Activated naive CD8-positive, alpha-beta T cell treated with anti-CD3 and anti-CD28 coated beads, Interleukin-2, amount 50 U/mL, for 24 hours (primary cell): ENCODE results near the gene SLC4A2.

ENCODE experiments used
- ATAC-seq: fragments of 150-1000 bp; cut with Tn5 transposase; one replicate; pipeline ENCODE4 v1.10.0; 2021
- DNase-seq: peaks from one replicate; pipeline ENCODE4 v3.0.0; 2021
- H3K27ac Mint-ChIP-seq: one replicate; pipeline ENCODE4 v1.8.0; 2021; ENCODE audit warnings: mild to moderate bottlenecking, mixed read lengths
- H3K27me3 Mint-ChIP-seq: one replicate; pipeline ENCODE4 v1.8.0; 2021; ENCODE audit warnings: mixed read lengths
- H3K36me3 Mint-ChIP-seq: one replicate; pipeline ENCODE4 v1.8.0; 2021; ENCODE audit warnings: low read depth, mixed read lengths
- H3K4me1 Mint-ChIP-seq: one replicate; pipeline ENCODE4 v1.8.0; 2021; ENCODE audit warnings: mixed read lengths
- H3K4me3 Mint-ChIP-seq: one replicate; pipeline ENCODE4 v1.8.0; 2021; ENCODE audit warnings: mild to moderate bottlenecking, moderate library complexity, mixed read lengths
- H3K9me3 Mint-ChIP-seq: one replicate; pipeline ENCODE4 v1.8.0; 2021; ENCODE audit warnings: mixed read lengths

The SLC4A2 gene

GRCh38 chr7:151109094-151110048, 50.0 kb downstream of the SLC4A2 start:
- Mint-ChIP-seq H3K27me3 (peaks cover 5% of the 10 kb centered on the region), H3K27ac (no peak overlapping the region)
- ATAC-seq, result no peak

DNA sequence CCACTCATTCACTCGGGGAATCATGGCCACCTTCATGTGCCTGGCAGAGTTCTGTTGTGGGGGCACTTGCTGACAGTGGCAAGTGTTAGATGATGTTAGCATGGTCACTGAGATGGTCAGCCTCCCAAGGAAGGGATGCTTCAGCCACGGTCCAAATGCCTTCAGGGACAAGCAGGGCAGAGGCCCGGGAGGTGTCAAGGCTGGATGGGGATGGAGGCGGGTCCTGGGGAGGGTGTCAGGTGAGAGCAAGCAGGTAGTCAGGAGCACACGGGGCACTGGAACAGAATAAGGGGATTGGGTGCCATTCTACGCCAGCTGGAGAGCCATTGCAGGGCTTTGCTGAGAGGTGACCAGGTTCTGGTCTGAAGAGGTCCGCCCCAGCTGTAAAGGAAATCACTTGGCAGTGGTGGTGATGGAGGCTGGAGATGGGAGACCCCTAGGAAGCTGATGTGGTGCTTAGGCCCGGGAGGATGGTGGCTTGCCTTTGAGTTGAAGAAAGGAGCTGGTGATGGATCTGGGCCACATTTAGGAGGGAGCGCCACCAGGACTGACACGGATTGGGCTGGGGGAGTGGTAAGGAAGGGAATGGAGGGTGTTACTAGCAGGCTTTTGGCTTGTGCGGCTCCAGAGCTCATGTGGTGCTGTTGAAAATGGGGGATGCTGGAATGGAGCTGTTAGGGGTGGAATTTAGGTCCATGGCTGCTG, 51.0 kb downstream of the SLC4A2 start:
- H3K27ac Mint-ChIP-seq, result no peak overlapping the region
- H3K36me3 Mint-ChIP-seq, result no peaks in the 10 kb centered on the region
- H3K27me3 Mint-ChIP-seq, result peaks cover 5% of the 10 kb centered on the region
- no peak overlapping the region for H3K4me3 Mint-ChIP-seq
- DNase-seq (no peak), ATAC-seq (no peak)
- peaks cover 4% of the 10 kb centered on the region for H3K4me1 Mint-ChIP-seq
- no peaks in the 10 kb centered on the region for H3K9me3 Mint-ChIP-seq

More at GRCh38 chr7:151109094-151110048, 50.0 kb downstream of the SLC4A2 start:
- H3K4me3 Mint-ChIP-seq, result no peak overlapping the region
- peaks cover 4% of the 10 kb centered on the region for H3K4me1 Mint-ChIP-seq
- DNase-seq, result no peak
- no peaks in the 10 kb centered on the region for H3K9me3 Mint-ChIP-seq
- no peaks in the 10 kb centered on the region for H3K36me3 Mint-ChIP-seq

DNA sequence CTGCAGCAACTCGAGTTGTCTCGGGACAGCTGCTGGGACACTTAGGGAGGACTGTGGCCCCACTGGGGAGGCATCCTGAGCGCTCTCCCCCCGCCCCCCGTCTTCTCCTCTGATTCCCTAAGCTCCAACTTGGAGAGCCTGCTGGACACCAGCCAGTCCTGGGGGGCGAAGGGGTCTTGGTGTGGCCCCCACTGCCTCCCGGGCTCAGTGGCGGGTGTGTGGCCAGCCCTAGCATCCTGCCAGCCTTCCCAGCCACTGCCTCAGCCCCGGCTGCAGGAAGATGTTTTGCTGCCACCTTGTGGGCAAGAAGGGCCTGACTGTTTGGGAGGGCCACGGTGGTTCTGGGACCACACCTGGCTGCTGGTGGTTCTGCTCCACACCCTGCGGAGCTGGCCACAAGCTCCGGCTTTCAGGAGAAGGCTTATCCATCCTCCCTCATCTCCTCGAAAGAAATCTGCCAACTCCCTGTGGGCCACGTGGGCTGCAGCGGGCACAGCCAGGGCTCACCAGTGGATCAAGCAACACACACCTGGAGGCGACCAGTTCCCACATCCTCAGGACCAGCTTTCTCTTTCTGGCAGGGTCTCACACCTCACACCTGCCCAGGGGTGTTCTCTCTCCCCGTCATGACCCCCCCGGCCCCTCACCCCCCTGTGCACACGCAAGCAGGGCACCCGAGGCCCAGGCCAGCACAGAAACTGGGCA, 51.7 kb downstream of the SLC4A2 start:
- ATAC-seq (peak; percentile 80), DNase-seq (peak; percentile 80)
- Mint-ChIP-seq H3K4me1 (peaks cover 4% of the 10 kb centered on the region), H3K27ac (no peak overlapping the region), H3K36me3 (no peaks in the 10 kb centered on the region), H3K9me3 (no peaks in the 10 kb centered on the region), H3K27me3 (peaks cover 9% of the 10 kb centered on the region), H3K4me3 (no peak overlapping the region)

DNA sequence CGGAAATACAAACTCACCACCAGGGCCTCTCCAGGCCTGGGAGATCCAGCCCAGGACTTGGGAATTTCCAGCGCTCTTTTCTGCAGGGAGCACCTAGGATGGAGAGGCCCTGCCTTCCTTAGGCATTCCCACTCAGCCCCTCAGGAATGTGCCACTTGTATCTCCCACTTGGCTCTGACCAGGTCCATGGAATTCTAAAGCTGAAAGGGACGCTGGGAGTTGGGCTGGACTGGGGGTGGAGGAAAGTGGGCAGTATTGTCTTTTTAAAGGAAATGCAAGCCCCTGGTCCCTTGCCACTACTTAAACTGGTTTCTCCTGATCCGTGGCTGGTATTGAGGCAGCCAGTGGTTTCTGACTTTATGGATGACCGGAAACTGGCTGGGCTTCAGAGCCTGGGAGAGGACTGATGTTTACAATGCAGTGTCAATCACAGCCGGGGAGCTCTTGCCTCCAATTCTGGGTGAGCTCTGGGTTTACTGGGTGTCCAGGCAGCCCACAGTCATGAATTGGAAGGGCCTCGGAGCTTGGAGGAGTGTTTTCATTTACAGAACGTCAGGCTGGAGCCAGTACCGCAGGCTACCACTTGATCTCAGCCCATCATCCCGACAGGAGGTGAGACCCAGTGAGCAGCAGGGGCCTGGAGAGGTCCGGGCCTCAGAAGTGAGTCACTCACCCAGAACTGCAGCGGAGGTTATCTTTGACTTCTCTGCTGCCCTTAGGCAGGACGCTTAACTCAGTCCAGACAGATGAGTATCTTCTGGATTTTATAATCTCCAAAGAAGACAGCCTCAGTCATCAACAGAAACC, 54.2 kb downstream of the SLC4A2 start:
- H3K27me3 Mint-ChIP-seq, result peaks cover 9% of the 10 kb centered on the region
- DNase-seq (no peak), ATAC-seq (no peak)
- H3K4me1 Mint-ChIP-seq, result peaks cover 4% of the 10 kb centered on the region
- H3K4me3 Mint-ChIP-seq, result peak overlapping the region; percentile 32
- H3K9me3 Mint-ChIP-seq, result no peaks in the 10 kb centered on the region
- no peak overlapping the region for H3K27ac Mint-ChIP-seq
- no peaks in the 10 kb centered on the region for H3K36me3 Mint-ChIP-seq

DNA sequence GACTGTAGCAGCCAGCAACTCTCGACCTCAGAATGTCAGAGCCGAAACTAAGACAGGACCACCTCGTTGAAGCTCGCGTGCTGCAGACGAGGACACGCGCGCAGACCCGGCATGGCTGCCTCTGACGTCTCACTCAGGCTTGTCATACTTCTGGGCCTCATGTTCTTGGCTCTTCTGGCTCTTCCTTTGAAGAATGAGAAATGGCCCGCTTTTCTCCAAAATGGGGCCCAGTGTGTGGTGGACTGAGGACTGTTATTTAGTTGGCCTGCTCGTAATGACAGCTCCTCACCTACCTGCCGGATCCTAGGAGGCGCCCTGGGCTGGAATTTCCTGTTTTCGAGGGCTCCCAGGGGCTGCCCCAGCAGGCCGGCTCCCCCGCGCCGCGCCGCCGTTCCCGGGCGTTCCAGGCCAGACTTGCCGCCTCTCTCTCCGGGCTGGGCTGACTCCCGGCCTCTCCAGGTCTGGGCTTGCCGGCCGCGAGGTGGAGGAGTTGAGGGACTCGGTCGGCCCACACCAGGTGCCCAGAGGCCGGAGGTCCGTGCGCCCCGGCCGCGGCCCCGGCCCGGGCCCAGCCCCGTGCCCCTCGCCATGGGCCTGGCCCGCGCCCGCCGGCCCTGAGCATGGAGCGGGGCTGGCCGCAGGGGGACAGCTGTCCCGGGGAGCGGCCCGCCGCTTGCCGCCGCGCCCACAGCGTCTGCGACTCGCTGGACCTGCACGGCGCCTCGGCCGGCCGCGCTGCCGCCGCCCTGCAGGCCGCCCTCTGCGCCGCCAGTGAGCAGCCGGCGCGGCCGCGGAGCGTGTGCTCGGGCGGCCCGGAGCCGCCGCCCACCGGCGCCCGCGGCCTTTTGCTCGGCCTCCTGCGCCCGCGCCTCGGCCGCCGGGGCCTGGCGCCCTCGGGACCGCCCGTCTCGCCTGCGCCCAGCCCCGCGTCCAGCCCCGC, 55.0 kb downstream of the SLC4A2 start:
- no peak for DNase-seq
- Mint-ChIP-seq H3K36me3 (peaks cover 2% of the 10 kb centered on the region), H3K4me1 (peaks cover 4% of the 10 kb centered on the region), H3K27me3 (peaks cover 9% of the 10 kb centered on the region), H3K9me3 (no peaks in the 10 kb centered on the region), H3K4me3 (peak overlapping the region; percentile 32), H3K27ac (no peak overlapping the region)
- no peak for ATAC-seq

DNA sequence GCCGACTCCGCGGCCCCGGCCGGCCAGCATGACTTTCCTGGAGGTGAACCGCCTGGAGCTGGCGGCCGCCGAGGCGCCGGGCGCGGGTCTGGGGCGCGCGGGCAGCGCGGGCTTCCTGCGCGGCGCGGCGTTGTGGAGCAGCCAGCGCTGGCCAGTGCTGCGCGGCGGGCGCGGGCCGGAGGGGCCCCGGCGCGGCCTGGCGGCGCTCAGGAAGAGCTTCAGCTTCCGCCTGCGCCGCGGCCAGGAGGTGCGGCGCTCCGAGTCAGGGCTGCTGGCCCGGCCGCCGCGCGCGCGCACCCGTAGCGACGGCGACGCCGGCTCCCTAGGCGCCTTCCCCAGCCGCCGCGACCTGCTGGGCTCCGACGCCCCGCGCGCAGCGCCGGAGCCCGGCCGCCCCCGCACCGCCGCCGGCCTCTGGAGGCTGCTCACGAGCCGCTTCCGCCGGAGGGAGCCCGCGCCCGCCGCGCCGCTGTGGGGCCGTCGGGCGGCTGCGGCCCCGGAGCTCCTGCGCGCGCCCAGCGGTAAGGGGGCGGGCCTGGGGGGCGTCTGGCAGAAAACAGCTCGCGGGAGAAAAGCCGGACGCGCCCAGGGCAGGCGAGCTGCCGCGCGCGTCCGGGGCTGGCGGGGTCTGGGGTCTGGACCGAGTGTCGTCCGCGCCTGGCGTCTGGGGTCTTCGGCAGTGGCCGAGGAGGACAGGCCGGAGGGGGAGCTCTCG, 55.9 kb downstream of the SLC4A2 start:
- DNase-seq (peak; percentile 43), ATAC-seq (peak; percentile 29)
- no peak overlapping the region for H3K4me3 Mint-ChIP-seq
- H3K9me3 Mint-ChIP-seq, result no peaks in the 10 kb centered on the region
- H3K27me3 Mint-ChIP-seq, result peaks cover 9% of the 10 kb centered on the region
- no peak overlapping the region for H3K27ac Mint-ChIP-seq
- peaks cover 2% of the 10 kb centered on the region for H3K36me3 Mint-ChIP-seq
- H3K4me1 Mint-ChIP-seq, result peaks cover 4% of the 10 kb centered on the region

DNA sequence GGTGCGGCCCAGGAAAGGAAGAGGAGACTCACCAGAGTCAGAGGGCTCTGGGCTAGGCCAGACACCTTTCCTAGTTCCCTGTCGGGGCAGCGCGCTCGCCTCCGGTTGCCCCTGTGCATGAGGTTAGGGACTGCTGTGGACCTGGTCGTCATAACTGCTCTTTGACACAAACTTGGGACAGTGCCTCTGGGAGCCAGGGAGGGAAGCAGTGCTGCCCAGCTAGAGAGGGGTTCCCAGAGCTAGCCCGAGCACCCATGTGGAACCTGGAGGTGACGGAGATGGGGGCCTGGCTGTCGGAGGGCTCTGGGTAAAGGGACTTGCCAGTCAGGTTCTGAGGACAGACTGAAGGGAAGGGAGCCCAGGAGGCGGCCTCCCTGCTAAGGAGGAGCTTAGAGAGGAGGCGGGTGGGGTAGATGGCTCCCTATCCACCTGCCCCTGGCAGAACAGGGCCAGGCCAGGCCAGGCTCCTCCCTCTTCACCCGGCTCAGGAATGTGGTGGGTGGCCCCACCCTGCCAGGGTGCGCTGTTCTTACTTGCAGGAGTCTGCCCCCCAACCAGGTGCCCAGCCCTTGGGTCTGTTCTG, 56.5 kb downstream of the SLC4A2 start:
- Mint-ChIP-seq H3K27ac (no peak overlapping the region), H3K4me3 (peak overlapping the region; percentile 11), H3K4me1 (peaks cover 4% of the 10 kb centered on the region), H3K36me3 (peaks cover 2% of the 10 kb centered on the region), H3K9me3 (no peaks in the 10 kb centered on the region), H3K27me3 (peaks cover 9% of the 10 kb centered on the region)
- ATAC-seq (no peak), DNase-seq (no peak)

DNA sequence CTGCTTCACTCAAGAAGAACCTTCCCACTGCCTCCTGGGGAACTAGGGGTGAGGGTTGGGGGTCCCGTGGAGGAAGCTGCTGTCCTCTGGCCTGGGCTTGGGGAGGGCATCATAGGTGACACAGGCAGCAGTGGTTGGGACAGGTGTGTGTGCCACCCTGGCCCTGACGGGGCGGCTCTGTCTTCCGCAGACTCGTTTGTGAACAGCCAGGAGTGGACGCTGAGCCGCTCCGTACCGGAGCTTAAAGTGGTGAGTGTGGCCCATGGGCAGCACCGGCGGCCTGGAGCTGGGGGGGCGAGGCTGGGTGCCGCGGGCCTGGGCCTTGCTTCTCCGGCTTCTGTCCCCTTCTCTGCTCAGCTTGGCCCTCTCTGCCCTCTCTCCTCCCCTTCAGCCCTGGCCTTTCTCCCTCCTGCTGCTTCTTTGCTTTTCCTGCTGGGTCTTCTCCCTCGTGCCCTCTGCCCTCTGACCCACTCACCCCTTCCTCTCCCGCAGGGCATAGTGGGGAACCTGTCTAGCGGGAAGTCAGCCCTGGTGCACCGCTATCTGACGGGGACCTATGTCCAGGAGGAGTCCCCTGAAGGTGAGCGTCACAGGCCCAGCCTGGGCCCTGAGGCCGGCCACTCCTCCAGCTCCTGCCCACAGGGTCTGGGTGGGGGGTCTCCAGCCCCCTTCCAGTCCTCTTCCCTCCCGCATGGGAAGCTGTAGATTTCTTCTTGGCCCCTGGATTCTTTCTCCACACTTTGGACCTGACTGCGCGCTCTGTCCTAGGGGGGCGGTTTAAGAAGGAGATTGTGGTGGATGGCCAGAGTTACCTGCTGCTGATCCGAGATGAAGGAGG, 57.4 kb downstream of the SLC4A2 start:
- Mint-ChIP-seq H3K36me3 (peaks cover 2% of the 10 kb centered on the region), H3K27ac (no peak overlapping the region), H3K4me1 (peaks cover 4% of the 10 kb centered on the region), H3K9me3 (no peaks in the 10 kb centered on the region), H3K27me3 (peaks cover 9% of the 10 kb centered on the region), H3K4me3 (no peak overlapping the region)
- DNase-seq, result no peak
- no peak for ATAC-seq

DNA sequence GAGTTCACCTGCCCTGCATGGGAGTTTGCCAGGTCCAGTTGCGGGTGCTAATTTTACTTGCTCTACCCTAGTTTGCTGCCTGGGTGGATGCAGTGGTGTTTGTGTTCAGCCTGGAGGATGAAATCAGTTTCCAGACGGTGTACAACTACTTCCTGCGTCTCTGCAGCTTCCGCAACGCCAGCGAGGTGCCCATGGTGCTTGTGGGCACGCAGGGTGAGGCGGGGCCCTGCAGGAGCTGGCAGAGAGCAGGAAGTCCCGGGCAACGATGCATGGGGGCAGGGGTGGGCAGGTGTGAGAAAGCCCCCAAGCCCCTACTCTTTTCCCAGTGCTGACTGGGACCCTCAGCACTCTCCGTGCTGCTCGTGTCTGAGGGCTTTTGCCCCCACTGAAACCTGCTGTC, 58.2 kb downstream of the SLC4A2 start:
- Mint-ChIP-seq H3K27ac (no peak overlapping the region), H3K36me3 (peaks cover 2% of the 10 kb centered on the region), H3K9me3 (no peaks in the 10 kb centered on the region), H3K4me3 (no peak overlapping the region), H3K4me1 (peaks cover 4% of the 10 kb centered on the region), H3K27me3 (peaks cover 9% of the 10 kb centered on the region)
- DNase-seq (no peak), ATAC-seq (no peak)

DNA sequence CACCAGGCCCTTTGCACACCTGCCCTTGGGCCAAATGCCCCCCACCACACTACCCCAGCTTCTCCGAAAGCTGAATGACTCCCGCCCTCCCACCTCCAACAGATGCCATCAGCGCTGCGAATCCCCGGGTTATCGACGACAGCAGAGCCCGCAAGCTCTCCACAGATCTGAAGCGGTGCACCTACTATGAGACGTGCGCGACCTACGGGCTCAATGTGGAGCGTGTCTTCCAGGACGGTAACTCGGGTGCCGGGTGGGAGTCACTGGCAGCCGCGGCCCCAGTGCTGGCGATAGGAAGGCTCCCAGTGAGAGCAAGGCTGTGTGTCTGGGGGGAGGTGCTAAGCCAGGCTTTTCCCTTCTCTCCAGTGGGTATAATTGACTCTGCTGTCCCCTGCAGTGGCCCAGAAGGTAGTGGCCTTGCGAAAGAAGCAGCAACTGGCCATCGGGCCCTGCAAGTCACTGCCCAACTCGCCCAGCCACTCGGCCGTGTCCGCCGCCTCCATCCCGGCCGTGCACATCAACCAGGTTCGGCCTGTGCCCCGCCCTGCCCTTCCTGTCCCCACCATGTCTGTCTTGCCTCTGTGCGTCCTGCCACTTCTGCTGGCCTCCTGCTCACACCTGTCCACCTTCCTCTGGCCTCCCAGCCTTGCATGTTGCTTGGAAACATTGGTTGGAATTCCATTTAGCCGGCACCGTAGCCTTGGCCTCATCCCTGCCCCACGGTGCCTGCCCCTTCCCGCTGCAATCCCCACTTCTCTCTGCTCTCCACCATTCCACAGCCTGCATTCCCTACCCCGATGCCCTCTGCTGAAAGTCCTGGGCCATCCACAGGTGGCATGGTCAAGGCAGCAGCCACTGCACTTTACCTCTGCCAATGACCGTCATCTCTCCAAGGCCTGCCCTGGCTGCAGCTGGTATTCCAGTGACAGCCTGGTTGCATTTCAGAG, 59.0 kb downstream of the SLC4A2 start:
- Mint-ChIP-seq H3K4me3 (no peak overlapping the region), H3K4me1 (peaks cover 4% of the 10 kb centered on the region), H3K9me3 (no peaks in the 10 kb centered on the region), H3K27ac (no peak overlapping the region), H3K36me3 (peaks cover 2% of the 10 kb centered on the region), H3K27me3 (peaks cover 3% of the 10 kb centered on the region)
- DNase-seq (no peak), ATAC-seq (no peak)

DNA sequence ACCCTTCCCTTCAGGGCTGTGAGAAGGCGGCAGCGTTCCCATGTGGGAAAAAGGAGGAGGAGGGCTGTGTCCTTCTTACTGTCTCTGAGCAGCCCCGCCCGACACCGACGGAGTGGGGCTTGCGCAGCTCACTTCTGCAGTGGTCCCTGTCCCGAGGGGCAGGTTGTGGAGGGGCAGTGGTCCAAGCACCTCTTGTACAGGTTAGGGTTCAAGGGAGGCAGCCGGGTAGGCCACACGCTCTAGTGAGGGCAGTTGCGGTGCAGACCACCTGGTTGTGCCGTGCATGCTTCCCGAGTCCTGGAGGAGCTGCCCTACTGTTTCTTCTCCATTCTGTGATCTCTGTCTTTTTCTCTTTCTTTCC, 59.6 kb downstream of the SLC4A2 start:
- Mint-ChIP-seq H3K9me3 (no peaks in the 10 kb centered on the region), H3K4me1 (peaks cover 1% of the 10 kb centered on the region), H3K36me3 (peaks cover 5% of the 10 kb centered on the region), H3K4me3 (no peak overlapping the region), H3K27ac (no peak overlapping the region), H3K27me3 (peaks cover 3% of the 10 kb centered on the region)
- no peak for ATAC-seq
- no peak for DNase-seq
